WTC11 (cell line): Measurements from ENCODE around the gene GALM. TPM values are rescaled to one million over a fixed set of nuclear protein-coding genes. Genes with fewer than 3 reads are reported as not detected.
A peak's percentile ranks its signal among the peaks of the same experiment; 100 is the strongest.

Source experiments
- ATAC-seq: fragments of 200-7000 bp; cut with Tn5 transposase; 2 replicates; pipeline ENCODE4 v1.10.0; 2021; ENCODE audit warnings: mild to moderate bottlenecking, moderate library complexity
- Bru-seq: library from RNA; stranded (reverse); fragments of 400-500 nt; gene quantifications from one replicate; lab custom pipeline; 2021; lab: Mats Ljungman, UMichigan
- CTCF ChIA-PET: fragments of 300-600 bp; sonication (Branson Sonifier 250); formaldehyde crosslinking; loops from one replicate; lab custom pipeline; 2021; ENCODE audit warnings: antibody characterized with exemption; lab: Charles Lee
- POLR2A ChIA-PET: fragments of 350-600 bp; sonication (Branson Sonifier 250); formaldehyde crosslinking; loops from one replicate; lab custom pipeline; 2021; ENCODE audit warnings: antibody characterized with exemption; lab: Charles Lee
- DNase-seq: peaks from one replicate; pipeline ENCODE4 v3.0.0; 2021; ENCODE audit warnings: low spot score
- H3K27ac Mint-ChIP-seq: 2 replicates; pipeline ENCODE4 v1.8.0; 2021; ENCODE audit warnings: mixed read lengths
- H3K27me3 Mint-ChIP-seq: 2 replicates; pipeline ENCODE4 v1.8.0; 2021; ENCODE audit warnings: low read depth, mild to moderate bottlenecking, moderate library complexity, mixed read lengths
- H3K36me3 Mint-ChIP-seq: 2 replicates; pipeline ENCODE4 v1.8.0; 2021; ENCODE audit warnings: mixed read lengths
- H3K4me1 Mint-ChIP-seq: 2 replicates; pipeline ENCODE4 v1.8.0; 2022; ENCODE audit warnings: mixed read lengths
- H3K4me3 Mint-ChIP-seq: 2 replicates; pipeline ENCODE4 v1.8.0; 2021; ENCODE audit warnings: mild to moderate bottlenecking, moderate library complexity, mixed read lengths
- H3K9me3 Mint-ChIP-seq: 2 replicates; pipeline ENCODE4 v1.8.0; 2021; ENCODE audit warnings: mixed read lengths
- CBFB ChIP-seq: sonication (generic); formaldehyde crosslinking; IDR thresholded peaks from 2 replicates; pipeline ENCODE4 v1.8.1; 2022; ENCODE audit warnings: mild to moderate bottlenecking, low read depth, missing genetic modification reagents
- CREM ChIP-seq: sonication (generic); formaldehyde crosslinking; IDR thresholded peaks from 2 replicates; pipeline ENCODE4 v1.8.1; 2022; ENCODE audit warnings: mild to moderate bottlenecking, missing genetic modification reagents, moderate library complexity
- FOXJ3 ChIP-seq: sonication (generic); formaldehyde crosslinking; IDR thresholded peaks from 2 replicates; pipeline ENCODE4 v1.9.0; 2021; ENCODE audit warnings: missing genetic modification reagents, mild to moderate bottlenecking, borderline replicate concordance
- FOXP4 ChIP-seq: sonication (generic); formaldehyde crosslinking; IDR thresholded peaks from 2 replicates; pipeline ENCODE4 v1.8.0; 2022; ENCODE audit warnings: mild to moderate bottlenecking, missing genetic modification reagents
- GABPB1 ChIP-seq: sonication (generic); formaldehyde crosslinking; IDR thresholded peaks from 2 replicates; pipeline ENCODE4 v1.8.1; 2023; ENCODE audit warnings: mild to moderate bottlenecking, missing genetic modification reagents
- JAZF1 ChIP-seq: fragments of 250-450 bp; sonication (Bioruptor Pico); IDR thresholded peaks from 2 replicates; pipeline ENCODE4 v1.9.0; 2021; ENCODE audit warnings: moderate library complexity, mild to moderate bottlenecking, inconsistent platforms
- NFYB ChIP-seq: sonication (generic); formaldehyde crosslinking; conservative IDR thresholded peaks from 2 replicates; pipeline ENCODE4 v1.8.0; 2022; ENCODE audit warnings: low read depth, missing genetic modification reagents
- RELA ChIP-seq: sonication (generic); formaldehyde crosslinking; IDR thresholded peaks from 2 replicates; pipeline ENCODE4 v1.8.1; 2022; ENCODE audit warnings: missing genetic modification reagents, mild to moderate bottlenecking, borderline replicate concordance
- SMAD4 ChIP-seq: sonication (generic); formaldehyde crosslinking; IDR thresholded peaks from 2 replicates; pipeline ENCODE4 v1.8.0; 2022; ENCODE audit warnings: mild to moderate bottlenecking, missing genetic modification reagents
- SP1 ChIP-seq: sonication (generic); formaldehyde crosslinking; conservative IDR thresholded peaks from 2 replicates; pipeline ENCODE4 v1.8.1; 2022; ENCODE audit warnings: missing genetic modification reagents
- TEAD1 ChIP-seq: sonication (generic); formaldehyde crosslinking; IDR thresholded peaks from 2 replicates; pipeline ENCODE4 v1.8.0; 2022; ENCODE audit warnings: mild to moderate bottlenecking, missing genetic modification reagents
- TP53 ChIP-seq: sonication (generic); formaldehyde crosslinking; IDR thresholded peaks from 2 replicates; pipeline ENCODE4 v1.8.1; 2023; ENCODE audit warnings: mild to moderate bottlenecking, missing genetic modification reagents
- ZNF138 ChIP-seq: sonication (generic); formaldehyde crosslinking; conservative IDR thresholded peaks from 2 replicates; pipeline ENCODE4 v1.8.1; 2022; ENCODE audit warnings: mild to moderate bottlenecking, moderate library complexity, missing genetic modification reagents
- ZNF263 ChIP-seq: sonication (generic); formaldehyde crosslinking; IDR thresholded peaks from 2 replicates; pipeline ENCODE4 v1.8.1; 2022; ENCODE audit warnings: low read depth, mild to moderate bottlenecking, moderate library complexity, missing genetic modification reagents
- ZNF396 ChIP-seq: fragments of 250-450 bp; sonication (Bioruptor Pico); IDR thresholded peaks from 2 replicates; pipeline ENCODE4 v1.8.0; 2021; ENCODE audit warnings: mild to moderate bottlenecking, moderate library complexity, borderline replicate concordance
- ZSCAN18 ChIP-seq: fragments of 250-450 bp; sonication (Bioruptor Pico); IDR thresholded peaks from 2 replicates; pipeline ENCODE4 v2.1.2; 2022; ENCODE audit warnings: mild to moderate bottlenecking, moderate library complexity
- long read RNA-seq, 3 experiments: library from RNA in 1 of 3; library from capped mRNA in 1 of 3; library from polyadenylated mRNA in 1 of 3; unstranded in 2 of 3; stranded (forward) in 1 of 3; transcript quantifications; one replicate each; pipeline ENCODE4 v2.0.0, GENCODE V29; 2021
- total RNA-seq: library from RNA; stranded (reverse); gene quantifications from 3 replicates; pipeline ENCODE4 v1.2.3, GENCODE V29; 2021
- TF ChIP-seq, protein P1 (sequence below): fragments of 250-450 bp; sonication (Bioruptor Pico); IDR thresholded peaks from 2 replicates; pipeline ENCODE4 v1.9.0; 2021; ENCODE audit warnings: moderate library complexity, mild to moderate bottlenecking, inconsistent platforms, borderline replicate concordance
- TF ChIP-seq, protein P2 (sequence below): fragments of 250-450 bp; sonication (Bioruptor Pico); IDR thresholded peaks from 2 replicates; pipeline ENCODE4 v1.8.0; 2021; ENCODE audit warnings: mild to moderate bottlenecking
- TF ChIP-seq, protein P3 (sequence below): sonication (generic); formaldehyde crosslinking; IDR thresholded peaks from 2 replicates; pipeline ENCODE4 v1.8.0; 2022; ENCODE audit warnings: mild to moderate bottlenecking, missing genetic modification reagents
- TF ChIP-seq, protein P4 (sequence below): sonication (generic); formaldehyde crosslinking; IDR thresholded peaks from 2 replicates; pipeline ENCODE4 v1.8.0; 2022; ENCODE audit warnings: mild to moderate bottlenecking, missing genetic modification reagents
- TF ChIP-seq, protein P5 (sequence below): fragments of 250-450 bp; sonication (Bioruptor Pico); conservative IDR thresholded peaks from 2 replicates; pipeline ENCODE4 v1.9.0; 2021; ENCODE audit warnings: mild to moderate bottlenecking
- TF ChIP-seq, protein P6 (sequence below): sonication (generic); formaldehyde crosslinking; IDR thresholded peaks from 2 replicates; pipeline ENCODE4 v1.8.1; 2022; ENCODE audit warnings: missing genetic modification reagents, borderline replicate concordance

Gene GALM
- total RNA-seq (11.2 to 13.5 TPM (median 12.3 TPM) in 3 replicates), Bru-seq, nascent RNA (percentile 50 among the genes with signal in this experiment)
- long read RNA-seq, experiment 1, transcript GALM-201 (7 exons, 2,484 nt): major isoform, 86 of 95 reads
- long read RNA-seq, experiment 1, partial matches to known transcripts: 1 of 95 reads
- long read RNA-seq, experiment 1, other reads (novel, unspliced or antisense): 8 of 95 reads
- long read RNA-seq, experiment 2, transcript GALM-201 (7 exons, 2,484 nt): major isoform, 11 of 23 reads
- long read RNA-seq, experiment 2, partial matches to known transcripts: 0 of 23 reads
- long read RNA-seq, experiment 2, other reads (novel, unspliced or antisense): 12 of 23 reads
- long read RNA-seq, experiment 3, transcript GALM-201 (7 exons, 2,484 nt): major isoform, 39 of 46 reads
- long read RNA-seq, experiment 3, partial matches to known transcripts: 3 of 46 reads
- long read RNA-seq, experiment 3, other reads (novel, unspliced or antisense): 4 of 46 reads

DNA sequence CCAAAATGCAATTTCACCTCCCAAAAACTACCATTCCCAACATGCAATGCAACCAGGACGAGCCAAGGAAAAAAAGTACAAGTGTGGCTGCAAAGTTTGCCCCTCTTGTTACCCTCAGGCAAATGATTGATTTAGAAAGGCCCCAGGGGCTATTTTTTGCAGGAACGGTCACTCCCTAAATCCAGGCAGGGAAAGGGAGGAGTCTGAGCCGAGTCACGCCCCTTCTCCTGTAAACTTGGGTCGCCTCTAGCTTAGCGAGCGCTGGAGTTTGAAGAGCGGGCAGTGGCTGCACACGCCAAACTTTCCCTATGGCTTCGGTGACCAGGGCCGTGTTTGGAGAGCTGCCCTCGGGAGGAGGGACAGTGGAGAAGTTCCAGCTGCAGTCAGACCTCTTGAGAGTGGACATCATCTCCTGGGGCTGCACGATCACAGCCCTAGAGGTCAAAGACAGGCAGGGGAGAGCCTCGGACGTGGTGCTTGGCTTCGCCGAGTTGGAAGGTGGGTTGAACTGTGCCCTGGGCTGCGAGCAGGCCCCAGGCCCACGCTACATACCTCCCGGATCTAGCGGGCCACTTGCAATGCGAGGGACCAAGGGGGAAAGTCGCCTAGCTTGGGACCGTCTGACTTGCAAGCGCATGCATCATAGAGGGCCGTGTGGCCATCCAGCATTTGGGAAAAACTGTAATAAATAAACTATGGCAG, at the start of gene GALM:
Gene GALM (plus strand): TSS at position 261 of the 702 bp plus-strand sequence. CDS start 48 bp downstream, at position 309.
- Mint-ChIP-seq H3K27ac (peak within 1 kb of the TSS; percentile 73), H3K4me3 (peak within 1 kb of the TSS; percentile 88), H3K27me3 (no peaks in the 10 kb centered on the region), H3K4me1 (peaks cover 25% of the 10 kb centered on the region), H3K9me3 (no peaks in the 10 kb centered on the region), H3K36me3 (no peaks in the 10 kb centered on the region)
- ATAC-seq: peak; percentile 96
- CTCF ChIA-PET: interaction anchor here (1.4 to 1.9 kb wide), 3 partner anchors 59 to 85 kb away, joined by 5 to 11 read pairs (median 7); partner anchors contain the start of gene HNRNPLL
- peak; percentile 87 for DNase-seq
- POLR2A ChIA-PET: interaction anchor here (0.6 to 2.1 kb wide), 3 partner anchors 30 to 85 kb away, joined by 5 to 8 read pairs (median 7); partner anchors contain the start of gene SRSF7
- no peak for TF ChIP-seq ZNF138
- TF ChIP-seq CREM (CRISPR knock-in tag): 0 out of 2 replicates have a peak, but pooled peaks have one; percentile 63
- peak; percentile 88 for TF ChIP-seq SP1 (CRISPR knock-in tag)
- TF ChIP-seq, protein P1, sequence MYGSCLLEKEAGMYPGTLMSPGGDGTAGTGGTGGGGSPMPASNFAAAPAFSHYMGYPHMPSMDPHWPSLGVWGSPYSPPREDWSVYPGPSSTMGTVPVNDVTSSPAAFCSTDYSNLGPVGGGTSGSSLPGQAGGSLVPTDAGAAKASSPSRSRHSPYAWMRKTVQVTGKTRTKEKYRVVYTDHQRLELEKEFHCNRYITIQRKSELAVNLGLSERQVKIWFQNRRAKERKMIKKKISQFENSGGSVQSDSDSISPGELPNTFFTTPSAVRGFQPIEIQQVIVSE (CRISPR knock-in tag): no peak
- TF ChIP-seq CBFB: no peak
- TF ChIP-seq RELA (CRISPR knock-in tag): 0 out of 2 replicates have a peak, but pooled peaks have one; percentile 21
- TF ChIP-seq GABPB1 (CRISPR knock-in tag): peak; percentile 35
- peak; percentile 85 for TF ChIP-seq ZSCAN18 (CRISPR knock-in tag)
- TF ChIP-seq, protein P2, sequence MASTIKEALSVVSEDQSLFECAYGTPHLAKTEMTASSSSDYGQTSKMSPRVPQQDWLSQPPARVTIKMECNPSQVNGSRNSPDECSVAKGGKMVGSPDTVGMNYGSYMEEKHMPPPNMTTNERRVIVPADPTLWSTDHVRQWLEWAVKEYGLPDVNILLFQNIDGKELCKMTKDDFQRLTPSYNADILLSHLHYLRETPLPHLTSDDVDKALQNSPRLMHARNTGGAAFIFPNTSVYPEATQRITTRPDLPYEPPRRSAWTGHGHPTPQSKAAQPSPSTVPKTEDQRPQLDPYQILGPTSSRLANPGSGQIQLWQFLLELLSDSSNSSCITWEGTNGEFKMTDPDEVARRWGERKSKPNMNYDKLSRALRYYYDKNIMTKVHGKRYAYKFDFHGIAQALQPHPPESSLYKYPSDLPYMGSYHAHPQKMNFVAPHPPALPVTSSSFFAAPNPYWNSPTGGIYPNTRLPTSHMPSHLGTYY (CRISPR knock-in tag): no peak
- peak; percentile 26; the same call in 1 of the 2 replicates for TF ChIP-seq ZNF396 (CRISPR knock-in tag)
- no peak for TF ChIP-seq JAZF1 (CRISPR knock-in tag)
- no peak for TF ChIP-seq ZNF263
- TF ChIP-seq, protein P3, sequence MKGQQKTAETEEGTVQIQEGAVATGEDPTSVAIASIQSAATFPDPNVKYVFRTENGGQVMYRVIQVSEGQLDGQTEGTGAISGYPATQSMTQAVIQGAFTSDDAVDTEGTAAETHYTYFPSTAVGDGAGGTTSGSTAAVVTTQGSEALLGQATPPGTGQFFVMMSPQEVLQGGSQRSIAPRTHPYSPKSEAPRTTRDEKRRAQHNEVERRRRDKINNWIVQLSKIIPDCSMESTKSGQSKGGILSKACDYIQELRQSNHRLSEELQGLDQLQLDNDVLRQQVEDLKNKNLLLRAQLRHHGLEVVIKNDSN (CRISPR knock-in tag): peak; percentile 29; the same call in 1 of the 2 replicates
- 0 out of 2 replicates have a peak, but pooled peaks have one; percentile 29 for TF ChIP-seq TEAD1
- TF ChIP-seq FOXJ3: no peak

GRCh38 chr2:38617301-38617700, 48.6 kb upstream of the GALM start:
- ChIA-PET POLR2A (no interaction called here), CTCF (interaction anchor here (0.6 to 1.8 kb wide), 2 partner anchors 14 to 36 kb away, joined by 3 to 4 read pairs; partner anchors contain the start of gene HNRNPLL)
- Mint-ChIP-seq H3K4me1 (peaks cover 24% of the 10 kb centered on the region), H3K4me3 (no peak overlapping the region), H3K36me3 (no peaks in the 10 kb centered on the region), H3K27ac (no peak overlapping the region), H3K9me3 (peaks cover 6% of the 10 kb centered on the region), H3K27me3 (no peaks in the 10 kb centered on the region)
- DNase-seq (no peak), ATAC-seq (no peak)
- no peak for TF ChIP-seq SMAD4 (CRISPR knock-in tag)
- no peak for TF ChIP-seq TP53 (CRISPR knock-in tag)
- TF ChIP-seq FOXP4: no peak
- TF ChIP-seq, protein P4, sequence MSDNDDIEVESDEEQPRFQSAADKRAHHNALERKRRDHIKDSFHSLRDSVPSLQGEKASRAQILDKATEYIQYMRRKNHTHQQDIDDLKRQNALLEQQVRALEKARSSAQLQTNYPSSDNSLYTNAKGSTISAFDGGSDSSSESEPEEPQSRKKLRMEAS (CRISPR knock-in tag): no peak
- no peak for TF ChIP-seq NFYB (CRISPR knock-in tag)
- TF ChIP-seq, protein P5, sequence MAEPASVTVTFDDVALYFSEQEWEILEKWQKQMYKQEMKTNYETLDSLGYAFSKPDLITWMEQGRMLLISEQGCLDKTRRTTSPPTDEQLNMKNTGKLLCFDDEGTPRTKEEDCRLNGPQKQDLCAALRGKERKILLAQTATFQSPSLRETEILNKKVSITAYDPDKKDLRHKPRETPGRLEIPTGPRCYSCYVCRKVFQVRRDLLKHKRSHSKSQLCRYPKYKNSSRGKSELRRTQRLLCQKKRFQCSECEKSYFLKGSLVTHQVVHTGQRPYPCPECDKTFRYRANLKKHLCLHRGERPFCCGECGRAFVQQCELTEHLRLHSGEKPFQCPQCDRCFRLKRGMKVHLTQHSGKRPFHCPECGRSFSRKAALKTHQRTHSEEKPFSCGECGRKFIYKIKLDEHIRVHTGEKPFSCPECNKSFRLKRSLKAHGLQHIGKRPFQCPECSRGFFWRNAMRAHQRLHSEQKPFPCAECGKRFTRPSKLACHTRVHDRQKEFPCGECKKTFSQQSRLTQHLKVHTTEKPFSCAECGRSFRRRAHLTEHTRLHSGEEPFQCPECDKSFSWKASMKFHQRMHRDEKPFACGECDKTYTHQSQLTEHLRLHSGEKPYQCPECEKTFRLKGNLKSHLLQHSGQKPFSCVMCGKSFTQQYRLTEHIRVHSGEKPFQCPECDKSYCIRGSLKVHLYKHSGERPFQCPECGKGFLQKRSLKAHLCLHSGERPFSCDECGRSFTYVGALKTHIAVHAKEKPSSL: no peak
- TF ChIP-seq, protein P6, sequence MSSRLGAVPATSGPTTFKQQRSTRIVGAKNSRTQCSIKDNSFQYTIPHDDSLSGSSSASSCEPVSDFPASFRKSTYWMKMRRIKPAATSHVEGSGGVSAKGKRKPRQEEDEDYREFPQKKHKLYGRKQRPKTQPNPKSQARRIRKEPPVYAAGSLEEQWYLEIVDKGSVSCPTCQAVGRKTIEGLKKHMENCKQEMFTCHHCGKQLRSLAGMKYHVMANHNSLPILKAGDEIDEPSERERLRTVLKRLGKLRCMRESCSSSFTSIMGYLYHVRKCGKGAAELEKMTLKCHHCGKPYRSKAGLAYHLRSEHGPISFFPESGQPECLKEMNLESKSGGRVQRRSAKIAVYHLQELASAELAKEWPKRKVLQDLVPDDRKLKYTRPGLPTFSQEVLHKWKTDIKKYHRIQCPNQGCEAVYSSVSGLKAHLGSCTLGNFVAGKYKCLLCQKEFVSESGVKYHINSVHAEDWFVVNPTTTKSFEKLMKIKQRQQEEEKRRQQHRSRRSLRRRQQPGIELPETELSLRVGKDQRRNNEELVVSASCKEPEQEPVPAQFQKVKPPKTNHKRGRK (CRISPR knock-in tag): no peak
- no peak for TF ChIP-seq TEAD1
